GM06990 (cell line): Measurements from ENCODE around the gene ARID4B.

ENCODE experiments used
- DNase-seq: peaks from one replicate; pipeline ENCODE4 v3.0.0-alpha.2; 2011; ENCODE audit not compliant: insufficient read length; ENCODE audit errors: extremely low read depth
- H3K27me3 ChIP-seq: replicated peaks from 2 replicates; pipeline ENCODE4 v1.6.0; 2011; ENCODE audit warnings: low read length; ENCODE audit not compliant: control insufficient read depth, insufficient read depth
- H3K36me3 ChIP-seq: 2 replicates; pipeline ENCODE4 v1.5.1; 2011; ENCODE audit warnings: low read length; ENCODE audit not compliant: control insufficient read depth, insufficient read depth
- H3K4me3 ChIP-seq: replicated peaks from 2 replicates; pipeline ENCODE4 v1.5.1; 2011; ENCODE audit warnings: low read depth, mild to moderate bottlenecking, control low read depth, low read length
- TF ChIP-seq, protein P1 (sequence below): IDR thresholded peaks from 2 replicates; pipeline ENCODE4 v1.5.1; 2011; ENCODE audit warnings: low read length, control low read depth, mild to moderate bottlenecking, inconsistent platforms; ENCODE audit not compliant: insufficient read depth, poor library complexity, severe bottlenecking

ARID4B gene

DNA sequence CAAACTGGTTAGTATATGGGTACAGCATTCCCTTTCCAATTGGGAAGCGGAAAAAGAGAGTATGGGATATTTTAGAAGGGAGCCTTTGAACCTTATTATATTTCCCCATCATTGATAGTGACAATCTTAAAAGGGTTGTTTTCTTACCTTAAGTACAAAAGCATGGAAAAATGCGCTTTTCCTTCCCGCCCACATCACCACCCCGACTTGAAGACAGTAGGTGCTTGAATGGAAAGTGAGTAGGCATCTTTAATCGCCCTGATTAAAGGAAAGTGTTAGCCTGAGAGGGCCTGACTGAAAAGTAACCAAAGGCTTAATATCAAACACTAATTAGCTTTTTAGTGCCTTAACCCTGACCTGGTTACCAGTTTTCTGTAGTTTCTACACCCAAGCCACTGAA is 15.7 kb upstream of the ARID4B start:
- no peaks in the 10 kb centered on the region for H3K27me3 ChIP-seq
- no peak for DNase-seq
- no peak overlapping the region for H3K4me3 ChIP-seq
- no peaks in the 10 kb centered on the region; the same call in none of the 2 replicates for H3K36me3 ChIP-seq
- TF ChIP-seq, protein P1, sequence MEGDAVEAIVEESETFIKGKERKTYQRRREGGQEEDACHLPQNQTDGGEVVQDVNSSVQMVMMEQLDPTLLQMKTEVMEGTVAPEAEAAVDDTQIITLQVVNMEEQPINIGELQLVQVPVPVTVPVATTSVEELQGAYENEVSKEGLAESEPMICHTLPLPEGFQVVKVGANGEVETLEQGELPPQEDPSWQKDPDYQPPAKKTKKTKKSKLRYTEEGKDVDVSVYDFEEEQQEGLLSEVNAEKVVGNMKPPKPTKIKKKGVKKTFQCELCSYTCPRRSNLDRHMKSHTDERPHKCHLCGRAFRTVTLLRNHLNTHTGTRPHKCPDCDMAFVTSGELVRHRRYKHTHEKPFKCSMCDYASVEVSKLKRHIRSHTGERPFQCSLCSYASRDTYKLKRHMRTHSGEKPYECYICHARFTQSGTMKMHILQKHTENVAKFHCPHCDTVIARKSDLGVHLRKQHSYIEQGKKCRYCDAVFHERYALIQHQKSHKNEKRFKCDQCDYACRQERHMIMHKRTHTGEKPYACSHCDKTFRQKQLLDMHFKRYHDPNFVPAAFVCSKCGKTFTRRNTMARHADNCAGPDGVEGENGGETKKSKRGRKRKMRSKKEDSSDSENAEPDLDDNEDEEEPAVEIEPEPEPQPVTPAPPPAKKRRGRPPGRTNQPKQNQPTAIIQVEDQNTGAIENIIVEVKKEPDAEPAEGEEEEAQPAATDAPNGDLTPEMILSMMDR = no peak

- DNase-seq = no peak
- Histone ChIP-seq H3K4me3 (no peak overlapping the region), H3K36me3 (no peaks in the 10 kb centered on the region; the same call in none of the 2 replicates), H3K27me3 (no peaks in the 10 kb centered on the region)
- TF ChIP-seq, protein P1 = no peak
Measured at GRCh38 chr1:235342471-235342870, 14.5 kb upstream of the ARID4B start.

DNA sequence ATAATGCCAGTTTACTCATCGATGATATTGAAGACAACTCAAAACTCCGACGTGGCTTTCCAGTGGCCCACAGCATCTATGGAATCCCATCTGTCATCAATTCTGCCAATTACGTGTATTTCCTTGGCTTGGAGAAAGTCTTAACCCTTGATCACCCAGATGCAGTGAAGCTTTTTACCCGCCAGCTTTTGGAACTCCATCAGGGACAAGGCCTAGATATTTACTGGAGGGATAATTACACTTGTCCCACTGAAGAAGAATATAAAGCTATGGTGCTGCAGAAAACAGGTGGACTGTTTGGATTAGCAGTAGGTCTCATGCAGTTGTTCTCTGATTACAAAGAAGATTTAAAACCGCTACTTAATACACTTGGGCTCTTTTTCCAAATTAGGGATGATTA is 14.1 kb upstream of the ARID4B start:
- no peak for DNase-seq
- TF ChIP-seq, protein P1 = no peak
- Histone ChIP-seq H3K4me3 (no peak overlapping the region), H3K27me3 (no peaks in the 10 kb centered on the region), H3K36me3 (no peaks in the 10 kb centered on the region; the same call in none of the 2 replicates)

DNA sequence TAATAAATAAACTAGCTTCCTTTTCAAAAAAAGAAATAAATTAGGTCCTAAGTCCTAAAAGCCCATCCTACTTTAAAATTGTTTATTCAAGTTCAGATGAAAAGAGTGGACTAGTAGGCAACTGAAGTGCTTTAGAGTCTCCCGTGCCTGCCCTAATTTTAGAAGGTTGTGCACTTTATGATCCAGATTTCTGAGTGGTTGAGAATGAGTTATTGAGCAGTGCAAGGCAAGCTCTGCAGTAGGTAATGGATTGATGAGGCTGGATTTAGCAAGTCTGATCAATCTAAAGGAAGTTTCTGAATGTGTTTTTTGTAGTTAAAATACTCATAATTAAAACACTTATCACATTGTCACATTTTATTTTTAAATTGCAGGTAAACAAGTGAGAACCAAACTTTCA is 13.4 kb upstream of the ARID4B start:
- no peaks in the 10 kb centered on the region for H3K27me3 ChIP-seq
- no peaks in the 10 kb centered on the region; the same call in none of the 2 replicates for H3K36me3 ChIP-seq
- TF ChIP-seq, protein P1 = no peak
- H3K4me3 ChIP-seq = no peak overlapping the region
- no peak for DNase-seq

DNA sequence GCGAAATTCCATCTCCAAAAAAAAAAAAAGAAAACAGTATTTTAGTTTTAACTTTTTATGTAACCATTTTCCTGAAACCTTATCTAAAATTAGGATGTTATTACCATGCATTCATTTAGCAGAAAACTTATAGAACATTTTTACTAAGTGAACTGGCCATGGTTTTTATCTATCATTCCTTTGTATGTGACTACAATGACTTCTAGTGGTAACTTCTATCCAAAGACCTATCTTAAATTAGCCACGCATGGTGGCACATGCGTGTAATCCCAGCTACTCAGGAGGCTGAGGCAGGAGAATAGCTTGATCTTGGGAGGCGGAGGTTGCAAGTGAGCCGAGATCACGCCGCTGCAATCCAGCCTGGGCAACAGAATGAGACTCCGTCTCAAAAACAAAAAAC is 11.8 kb upstream of the ARID4B start:
- no peak for DNase-seq
- H3K4me3 ChIP-seq = no peak overlapping the region
- TF ChIP-seq, protein P1 = no peak
- no peaks in the 10 kb centered on the region; the same call in 1 of the 2 replicates for H3K36me3 ChIP-seq
- no peaks in the 10 kb centered on the region for H3K27me3 ChIP-seq

DNA sequence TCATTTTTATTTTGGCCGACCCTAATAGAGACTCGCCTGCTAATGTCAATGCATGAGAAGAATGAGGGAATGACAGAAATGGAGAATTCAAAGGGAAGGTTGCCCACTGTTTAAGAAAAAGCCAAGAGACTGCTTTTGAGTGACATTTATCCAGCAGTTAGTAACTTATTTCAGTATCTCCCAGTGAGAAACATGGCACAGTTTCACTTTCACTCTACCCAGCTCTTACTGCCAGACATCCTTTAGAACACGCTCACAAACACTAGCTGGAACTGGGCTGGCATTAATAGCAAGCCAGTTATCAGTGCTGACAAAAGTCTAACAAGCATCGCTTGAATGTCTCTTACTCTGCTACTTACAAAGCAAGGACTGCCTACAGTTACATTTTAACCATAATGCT is 8.9 kb upstream of the ARID4B start:
- Histone ChIP-seq H3K36me3 (no peaks in the 10 kb centered on the region; the same call in 1 of the 2 replicates), H3K4me3 (no peak overlapping the region), H3K27me3 (no peaks in the 10 kb centered on the region)
- no peak for DNase-seq
- TF ChIP-seq, protein P1 = no peak
